GM19099 (cell line): ENCODE results near the gene DCAF16.

Source experiments
- POLR2A ChIP-seq: IDR thresholded peaks from 3 replicates; pipeline ENCODE4 v1.6.1; 2011; ENCODE audit warnings: low read depth; ENCODE audit not compliant: insufficient read length; ENCODE audit errors: extremely low read depth

Gene DCAF16

GRCh38 chr4:17810260-17811077, at the start of gene DCAF16, which contains the start of gene NCAPG:
Gene DCAF16 (minus strand): TSS chr4:17810757. CDS start chr4:17804141, 6,616 bp downstream.
Gene NCAPG (plus strand): TSS chr4:17810979. CDS start chr4:17811078, 99 bp downstream.
- peak; percentile 96 for TF ChIP-seq POLR2A

- no peak for TF ChIP-seq POLR2A
These were observed 49.3 kb upstream of the DCAF16 start for GRCh38 chr4:17859793-17860406.

DNA sequence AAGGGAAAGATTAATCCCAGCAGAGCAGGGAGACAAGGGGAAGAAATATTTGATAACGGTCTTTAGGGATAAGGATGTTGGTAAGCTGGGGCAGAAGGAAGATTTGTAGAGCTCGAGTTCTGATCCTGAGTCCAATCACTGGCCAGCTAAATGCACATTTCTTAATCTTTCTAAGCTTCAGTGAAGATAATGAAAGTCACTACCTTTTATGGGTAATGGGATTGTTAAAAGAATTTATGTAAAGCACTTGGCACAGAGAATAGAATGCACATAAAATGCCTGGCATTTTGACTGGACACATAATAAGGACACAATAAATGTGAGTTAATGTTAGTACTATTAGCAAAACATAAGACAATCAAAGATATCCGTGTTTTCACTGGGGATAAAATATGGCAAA, 43.5 kb upstream of the DCAF16 start:
- TF ChIP-seq POLR2A: no peak

GRCh38 chr4:17851959-17852358, 41.4 kb upstream of the DCAF16 start:
- no peak for TF ChIP-seq POLR2A

- no peak for TF ChIP-seq POLR2A
These were observed 35.7 kb upstream of the DCAF16 start for GRCh38 chr4:17846266-17846665.

- no peak for TF ChIP-seq POLR2A
These were observed 13.5 kb upstream of the DCAF16 start for GRCh38 chr4:17823871-17824669.

- TF ChIP-seq POLR2A: no peak
These were observed 6.5 kb upstream of the DCAF16 start for GRCh38 chr4:17817027-17817426.

DNA sequence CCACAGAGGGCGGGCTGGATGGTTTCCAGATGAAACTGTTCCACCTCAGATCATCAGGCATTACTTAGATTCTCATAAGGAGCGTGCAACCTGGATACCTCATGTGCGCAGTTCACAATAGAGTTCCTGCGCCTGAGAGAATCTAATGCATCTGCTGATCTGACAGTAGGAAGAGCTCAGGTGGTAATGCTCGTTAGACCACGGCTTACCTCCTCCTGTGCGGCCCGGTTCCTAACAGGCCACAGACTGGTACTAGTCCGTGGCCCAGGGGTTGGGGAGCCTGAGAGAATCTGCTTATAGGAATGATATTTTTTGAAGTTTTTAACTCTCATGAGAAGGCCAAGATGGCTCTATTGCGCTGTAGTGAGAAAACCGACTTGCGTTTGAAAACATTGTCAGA, 5.6 kb upstream of the DCAF16 start:
- no peak for TF ChIP-seq POLR2A

GRCh38 chr4:17814140-17814539, 3.6 kb upstream of the DCAF16 start:
- TF ChIP-seq POLR2A: no peak

GRCh38 chr4:17812801-17813200, 2.2 kb upstream of the DCAF16 start:
- TF ChIP-seq POLR2A: no peak

DNA sequence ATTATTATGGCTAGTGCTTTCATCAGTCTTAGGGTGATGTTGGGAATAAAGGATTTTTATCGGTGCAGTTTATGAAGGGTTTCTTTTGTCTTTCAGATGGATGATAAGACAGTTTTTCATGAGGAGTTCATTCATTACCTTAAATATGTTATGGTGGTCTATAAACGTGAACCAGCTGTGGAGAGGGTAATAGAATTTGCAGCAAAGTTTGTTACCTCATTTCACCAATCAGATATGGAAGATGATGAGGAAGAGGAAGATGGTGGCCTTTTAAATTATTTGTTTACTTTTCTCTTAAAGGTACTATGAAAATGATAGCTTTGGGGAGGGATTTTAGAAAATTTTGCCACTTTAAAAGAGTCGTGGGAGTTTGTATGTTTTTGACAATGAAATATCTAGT, 1.6 kb upstream of the DCAF16 start:
- TF ChIP-seq POLR2A: no peak

DNA sequence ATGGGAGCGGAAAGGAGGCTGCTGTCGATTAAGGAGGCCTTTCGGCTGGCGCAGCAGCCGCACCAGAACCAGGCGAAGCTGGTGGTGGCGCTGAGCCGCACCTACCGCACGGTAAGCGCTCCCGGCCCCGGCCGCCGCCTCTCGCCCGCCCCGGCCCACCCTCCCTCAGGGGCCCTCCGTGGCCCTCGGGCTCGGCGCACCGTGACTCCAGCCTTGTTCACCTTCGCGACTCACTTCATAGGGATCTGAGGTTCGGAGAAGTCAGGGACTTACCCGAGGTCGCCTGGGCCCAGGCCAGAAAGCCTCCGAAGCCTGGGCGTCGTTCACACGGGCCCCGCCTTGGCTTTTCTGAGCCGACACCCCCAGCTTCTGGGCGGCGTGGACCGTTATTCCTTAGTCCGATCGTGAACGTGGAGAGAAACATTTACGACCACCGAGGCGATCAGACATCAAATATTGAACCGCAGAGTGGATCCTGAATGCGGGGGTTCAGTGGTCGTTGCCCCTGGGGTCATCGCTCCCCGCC, 584 bp upstream of the DCAF16 start:
- TF ChIP-seq POLR2A: no peak

- no peak for TF ChIP-seq POLR2A
These were observed 890 bp downstream of the DCAF16 start for GRCh38 chr4:17809667-17810066.

- TF ChIP-seq POLR2A: no peak
These were observed 3.1 kb downstream of the DCAF16 start for GRCh38 chr4:17807446-17807845.

DNA sequence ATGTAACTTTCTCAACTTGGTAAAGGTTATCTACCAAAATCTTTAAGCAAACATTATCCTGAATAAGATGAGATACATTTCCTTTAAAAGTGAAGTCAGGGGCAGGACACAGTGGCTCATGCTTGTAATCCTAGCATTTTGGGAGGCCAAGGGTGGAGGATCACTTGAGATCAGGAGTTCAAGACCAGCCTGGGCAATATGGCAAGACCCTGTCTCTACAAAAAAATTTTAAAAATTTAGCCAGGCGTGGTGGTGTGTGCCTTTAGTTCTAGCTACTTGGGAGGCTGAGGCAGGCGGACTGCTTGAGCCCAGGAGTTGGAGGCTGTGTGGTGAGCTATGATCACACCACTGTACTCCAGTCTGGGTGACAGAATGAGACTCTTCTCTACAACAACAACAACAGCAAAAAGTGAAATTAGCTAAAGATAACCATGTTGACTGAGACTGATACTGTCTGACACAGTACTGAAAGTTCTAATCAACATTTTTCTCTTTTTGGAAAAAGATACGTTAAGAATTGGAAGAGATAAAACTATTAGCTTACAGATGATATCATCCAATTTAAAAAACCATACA, 4.9 kb downstream of the DCAF16 start:
- no peak for TF ChIP-seq POLR2A

- TF ChIP-seq POLR2A: no peak
These were observed 12.7 kb downstream of the DCAF16 start for GRCh38 chr4:17797808-17798207.

DNA sequence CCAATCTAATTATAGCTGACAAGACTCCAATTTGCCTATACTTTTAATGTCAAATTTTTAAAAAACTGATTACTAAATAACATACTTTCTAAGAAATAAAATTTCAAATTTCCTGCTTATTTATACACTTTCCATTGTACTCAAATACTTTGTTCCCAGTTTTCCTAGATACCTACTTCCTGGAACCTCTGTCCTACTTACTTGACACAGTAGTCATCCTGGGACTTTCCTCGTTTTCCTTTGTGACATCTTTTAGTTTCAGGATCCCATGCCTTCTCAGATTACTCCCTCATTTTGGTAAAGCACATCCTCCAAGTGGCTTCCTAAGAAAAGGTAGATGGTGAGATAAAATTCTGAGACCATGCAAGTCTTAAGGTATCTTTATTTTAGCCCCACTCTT, 15.8 kb downstream of the DCAF16 start:
- no peak for TF ChIP-seq POLR2A
